GM18505 (cell line): ENCODE measurements around the gene OR10J5.
"Not testable (repeated sequence)": the region's sequence is repeated elsewhere in the genome, so short reads cannot be mapped to it uniquely, and the experiment has no call there.

Experiments used
- ATAC-seq: cut with Tn5 transposase; IDR thresholded peaks from one replicate; pipeline ENCODE4 v1.9.1; 2021; ENCODE audit not compliant: unreplicated experiment
- POLR2A ChIP-seq: IDR thresholded peaks from 4 replicates; pipeline ENCODE4 v1.6.1; 2011; ENCODE audit warnings: borderline replicate concordance; ENCODE audit not compliant: insufficient read depth, insufficient read length; ENCODE audit errors: extremely low read depth

The OR10J5 gene

GRCh38 chr1:159505676-159506075, 30.1 kb downstream of the OR10J5 start:
- no peak for ATAC-seq
- no peak for TF ChIP-seq POLR2A

GRCh38 chr1:159501082-159501481, 34.7 kb downstream of the OR10J5 start:
- no peak for ATAC-seq
- no peak for TF ChIP-seq POLR2A

- ATAC-seq = not testable (repeated sequence)
These were observed 41.1 kb downstream of the OR10J5 start for GRCh38 chr1:159494513-159495210.

GRCh38 chr1:159493354-159493753, 42.5 kb downstream of the OR10J5 start:
- TF ChIP-seq POLR2A = no peak
- ATAC-seq = no peak

DNA sequence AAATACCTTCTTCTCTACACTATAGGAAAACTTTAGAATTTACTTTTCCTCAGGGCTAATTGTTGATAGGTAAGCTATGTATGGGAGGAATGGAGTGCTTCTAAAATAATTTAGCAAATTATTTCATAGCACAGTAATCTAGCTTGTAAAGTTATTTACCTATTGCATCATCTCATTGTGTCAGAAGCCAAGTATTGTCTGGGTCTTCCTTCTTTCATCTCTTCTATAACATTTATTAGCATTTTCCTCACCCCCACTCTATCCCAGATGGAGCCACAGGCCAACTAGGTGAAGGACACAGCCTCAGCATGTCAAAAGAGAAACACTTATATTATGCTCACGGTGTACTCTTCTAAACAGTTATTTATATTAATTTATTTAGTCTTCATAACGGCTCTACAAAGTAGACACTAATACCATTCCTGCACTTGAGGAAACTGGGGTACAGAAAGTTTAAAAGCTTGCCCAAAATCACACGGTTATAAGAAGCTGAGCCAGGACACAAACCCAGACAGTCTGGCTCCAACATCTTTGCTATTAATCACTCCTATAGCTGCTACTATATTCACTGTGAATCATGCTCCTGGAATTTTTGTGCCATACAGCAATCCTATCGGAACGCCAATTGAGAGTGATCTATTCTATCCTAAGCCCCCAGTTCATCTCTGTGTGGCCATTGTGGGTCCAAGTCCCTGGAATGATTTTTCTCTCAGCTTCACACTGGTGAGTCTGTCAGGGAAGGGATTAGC, 43.1 kb downstream of the OR10J5 start:
- no peak for ATAC-seq
- TF ChIP-seq POLR2A = no peak
